Hematopoietic multipotent progenitor cell (in vitro differentiated cells): ENCODE results near the gene GRPEL1. TPM values are rescaled to one million over a fixed set of nuclear protein-coding genes. Genes with fewer than 3 reads are reported as not detected.

Source experiments
- DNase-seq, 3 donors: peaks; one replicate each; pipeline ENCODE4 v3.0.0-alpha.2; 2011 to 2015; ENCODE audit warnings: low read depth in 2 of 3, low spot score in 2 of 3
- total RNA-seq: library from RNA; depleted of rRNA; stranded (reverse); fragments of >200 nt; gene quantifications from one replicate; pipeline ENCODE4 v1.2.3, GENCODE V29; 2012

GRPEL1 gene
- total RNA-seq, 1 donor = 8.1 TPM

GRCh38 chr4:7046971-7047370 lies 20.9 kb downstream of the GRPEL1 start:
- DNase-seq = no peak

DNA sequence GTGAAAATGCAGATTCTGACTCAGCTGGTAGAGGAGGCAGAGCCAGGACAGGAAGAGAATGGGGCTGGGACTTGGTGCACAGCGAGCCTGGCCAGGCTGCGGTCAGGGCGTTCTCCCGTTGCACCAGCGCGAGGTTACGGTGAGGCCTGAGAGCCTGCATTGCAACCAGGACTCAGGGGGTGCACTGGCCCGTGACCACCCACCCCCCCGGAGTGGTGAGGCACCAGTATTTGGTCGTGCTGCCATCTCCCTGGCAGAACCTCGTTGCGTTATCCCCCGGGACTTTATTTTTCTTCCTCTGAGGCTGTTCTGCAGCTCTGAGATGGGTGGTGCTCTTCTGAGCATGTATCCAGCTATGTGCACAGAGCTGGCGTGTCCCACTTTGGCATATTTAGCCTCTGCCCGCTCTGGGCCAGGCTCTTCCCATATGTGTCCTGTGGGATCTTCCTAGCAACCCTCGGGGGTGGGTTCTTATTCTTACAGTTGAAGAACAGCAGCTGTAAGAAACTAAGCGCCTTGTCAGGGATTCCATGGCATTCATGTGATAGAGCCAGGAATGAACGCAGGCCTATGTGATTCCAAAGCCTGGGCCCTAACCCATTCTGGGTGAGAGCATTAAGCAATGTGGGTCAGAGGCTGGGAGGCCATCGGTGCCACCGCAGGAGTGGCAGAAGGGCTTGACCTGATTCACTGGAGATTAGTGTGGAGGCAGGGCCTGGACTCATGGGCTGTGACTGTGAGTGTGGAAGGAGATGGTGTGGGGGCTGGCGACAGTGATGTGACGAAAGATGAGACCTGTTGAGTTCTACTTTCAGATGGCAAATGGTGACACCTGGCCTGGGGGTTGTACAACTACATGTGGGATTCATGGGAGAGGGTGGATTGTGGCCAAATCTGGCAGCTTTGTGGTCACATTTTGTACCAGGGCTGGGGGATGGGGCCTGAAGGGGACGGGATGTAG lies 21.6 kb downstream of the GRPEL1 start:
- no peak for DNase-seq

GRCh38 chr4:7045553-7045952 lies 22.3 kb downstream of the GRPEL1 start:
- no peak for DNase-seq

GRCh38 chr4:7044137-7044930 lies 23.5 kb downstream of the GRPEL1 start:
- no peak for DNase-seq

GRCh38 chr4:7043284-7044136 lies 24.4 kb downstream of the GRPEL1 start, which contains the start of gene TADA2B:
Gene TADA2B, plus strand, starts transcription at chr4:7043372. Its CDS starts 208 bp downstream, at chr4:7043580.
- peak; percentile 30 to 40 (median 36) for DNase-seq

DNA sequence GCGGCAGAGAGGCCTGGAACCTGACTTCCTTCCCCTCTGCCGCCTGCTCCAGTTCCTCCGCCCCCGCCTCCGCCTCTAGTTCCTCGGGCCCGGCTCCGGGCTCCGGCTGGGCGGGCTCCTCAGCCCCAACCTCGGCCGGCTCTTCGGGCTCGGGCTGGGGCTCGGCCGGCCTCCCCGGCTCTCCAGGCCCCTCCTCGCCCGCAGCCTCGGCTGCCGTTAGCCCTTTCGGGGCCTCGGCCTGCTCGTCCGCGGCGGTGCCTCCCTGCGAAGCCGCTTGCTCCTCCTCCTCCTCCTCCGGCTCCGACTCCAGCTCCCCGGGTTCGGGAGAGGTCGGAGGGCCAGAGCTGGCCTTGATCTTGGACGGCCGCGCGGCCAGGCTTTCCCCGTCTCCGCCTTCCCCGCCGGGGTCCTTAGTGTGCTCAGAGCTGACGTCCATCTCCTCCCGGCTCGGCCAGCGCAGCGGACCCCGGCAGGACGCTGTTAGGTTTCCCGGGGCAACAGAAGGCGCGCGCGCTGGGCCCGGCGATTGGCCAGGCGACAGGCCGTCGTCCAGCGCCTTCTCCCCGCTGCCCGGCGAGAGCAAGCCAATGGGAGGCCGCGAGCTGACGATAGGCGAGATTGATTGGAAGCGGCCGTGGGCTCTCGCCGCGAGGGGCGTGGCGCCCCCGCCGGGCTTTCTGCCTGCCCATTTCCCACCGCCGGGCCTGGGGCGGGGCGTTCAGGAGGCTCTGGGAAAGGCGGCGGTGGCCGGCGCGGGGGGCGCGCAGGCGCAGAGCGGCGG lies 25.2 kb downstream of the GRPEL1 start:
- peak; percentile 88 to 94 (median 91) for DNase-seq

- peak in 1 of 3 donors; percentile 10 for DNase-seq
Measured at GRCh38 chr4:7041801-7042502, 25.9 kb downstream of the GRPEL1 start.

- no peak for DNase-seq
Measured at GRCh38 chr4:7041246-7041645, 26.6 kb downstream of the GRPEL1 start.

GRCh38 chr4:7040765-7041164 lies 27.1 kb downstream of the GRPEL1 start:
- DNase-seq = no peak

- no peak for DNase-seq
Measured at GRCh38 chr4:7037425-7037824, 30.4 kb downstream of the GRPEL1 start.

DNA sequence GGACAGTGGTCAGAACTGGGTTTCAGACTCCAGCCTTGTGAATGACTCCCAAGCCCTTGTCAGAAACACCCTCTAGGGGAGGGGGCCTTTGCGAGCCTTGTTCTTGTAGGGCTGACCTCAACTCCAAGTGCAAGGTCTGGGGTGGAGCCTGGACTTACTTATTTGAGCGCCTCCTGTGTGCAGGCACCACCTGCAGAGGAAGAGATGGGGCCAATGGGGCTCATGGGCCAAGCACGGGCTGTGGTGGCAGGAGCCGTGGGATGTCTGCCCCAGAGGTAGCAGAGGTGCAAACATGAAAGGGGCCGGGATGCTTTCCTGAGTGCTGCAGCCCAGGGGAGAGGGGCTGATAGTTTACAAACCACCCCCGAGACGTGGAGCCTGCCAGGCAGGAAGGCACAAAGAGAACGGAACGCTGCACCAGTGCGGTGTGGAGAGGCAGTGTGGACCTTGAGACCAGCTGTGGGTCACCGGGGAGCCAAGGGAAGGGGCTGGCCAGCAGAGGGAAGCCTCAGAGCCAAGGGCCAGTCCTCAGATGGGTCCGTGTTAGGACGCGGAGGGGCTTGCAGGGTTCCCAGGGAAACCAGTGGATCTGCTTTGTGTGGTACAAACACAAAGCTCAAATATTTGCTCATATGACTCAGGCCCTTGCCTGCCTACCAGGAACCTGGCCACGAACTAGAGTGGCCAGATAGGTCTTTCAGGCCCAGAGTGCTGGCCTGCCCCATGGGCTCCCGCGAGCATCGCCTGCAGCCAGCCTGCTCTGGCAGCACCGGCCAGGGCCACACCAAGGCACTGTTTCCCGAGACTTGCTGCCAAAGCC lies 33.4 kb downstream of the GRPEL1 start:
- no peak for DNase-seq

GRCh38 chr4:7032596-7032995 lies 35.3 kb downstream of the GRPEL1 start:
- no peak for DNase-seq

DNA sequence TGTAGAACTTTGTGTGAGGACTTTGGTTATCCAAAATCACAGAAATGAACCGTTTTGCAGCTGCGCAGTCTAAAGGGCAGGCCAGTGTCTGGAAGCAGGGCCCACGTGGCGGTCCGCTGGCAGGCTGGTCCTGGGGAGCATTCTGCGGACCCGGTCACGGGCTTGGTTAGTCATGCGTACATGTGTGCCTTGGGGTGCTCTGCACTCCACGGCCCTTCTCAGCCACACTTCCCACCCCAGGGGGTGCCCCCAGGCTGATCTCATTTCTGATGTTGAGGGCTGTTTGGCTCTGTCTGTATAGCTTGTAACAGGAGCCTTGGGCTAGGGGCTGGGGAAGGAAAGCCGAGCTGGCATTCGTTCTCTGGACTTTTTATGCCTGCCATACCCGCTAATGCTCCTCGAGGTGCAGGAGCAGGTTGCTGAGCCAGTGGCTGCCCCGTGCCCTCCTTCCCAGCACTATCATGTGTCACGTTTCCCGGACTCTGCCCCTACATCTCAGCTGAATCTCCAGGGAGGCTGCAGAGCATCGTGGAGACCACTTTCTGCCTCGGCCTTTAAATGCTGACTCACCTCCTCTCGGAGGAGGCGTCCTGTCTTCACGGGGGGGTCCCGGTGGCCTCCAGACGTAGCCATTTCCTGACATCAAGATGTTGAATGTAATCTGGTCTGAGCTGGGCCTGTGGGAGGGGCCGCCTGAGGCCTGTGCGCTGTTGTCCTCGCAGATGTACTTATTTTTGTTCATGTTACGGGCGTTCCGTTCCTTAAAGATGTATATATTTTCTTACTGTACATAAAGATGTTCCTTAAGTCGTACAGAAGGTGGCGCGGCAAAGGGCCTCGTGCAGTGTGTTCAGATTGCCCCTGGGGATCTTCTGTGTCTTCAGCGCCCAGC lies 36.1 kb downstream of the GRPEL1 start:
- peak in 2 of 3 donors; percentile 75 to 85 for DNase-seq

DNA sequence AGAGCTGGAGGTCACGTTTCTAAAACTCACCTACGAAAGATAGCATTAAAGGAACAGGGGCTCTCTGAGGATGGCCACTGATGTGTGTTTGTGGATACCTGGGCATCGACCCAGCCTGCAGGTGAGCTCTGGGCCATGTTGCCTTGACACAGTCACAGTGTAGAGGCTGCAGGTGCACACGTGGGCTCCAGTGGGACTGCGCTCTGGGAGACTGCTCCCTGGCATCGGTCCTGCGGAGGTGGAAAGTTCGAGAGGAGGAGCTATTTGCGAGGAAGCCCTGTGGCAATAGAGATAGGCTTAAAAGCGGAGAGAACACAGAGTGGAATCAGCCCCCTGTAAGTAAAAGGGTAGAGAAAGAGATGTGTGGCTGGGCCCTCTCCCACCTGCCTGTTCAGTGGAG lies 37.0 kb downstream of the GRPEL1 start:
- DNase-seq = no peak

DNA sequence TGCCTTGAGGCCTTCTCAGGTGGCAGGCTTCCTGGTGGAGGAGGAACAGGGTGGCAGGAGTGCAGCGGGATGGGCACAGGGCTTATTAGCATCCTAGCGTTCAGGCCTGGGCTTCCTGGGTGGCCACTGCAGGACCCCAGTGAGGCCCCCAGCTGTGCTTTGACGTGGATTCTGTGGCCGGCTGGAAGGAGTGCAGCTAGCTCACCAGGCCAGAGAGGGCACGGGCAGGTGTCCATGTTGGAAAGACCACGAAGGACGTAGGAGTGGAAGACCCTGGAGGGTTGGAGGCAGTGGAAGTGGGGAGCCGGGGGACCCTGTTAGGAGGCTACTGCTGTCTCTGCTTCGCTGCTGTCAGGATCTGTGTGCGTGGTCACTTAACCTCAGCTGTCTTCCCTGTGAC lies 37.9 kb downstream of the GRPEL1 start:
- DNase-seq = no peak

DNA sequence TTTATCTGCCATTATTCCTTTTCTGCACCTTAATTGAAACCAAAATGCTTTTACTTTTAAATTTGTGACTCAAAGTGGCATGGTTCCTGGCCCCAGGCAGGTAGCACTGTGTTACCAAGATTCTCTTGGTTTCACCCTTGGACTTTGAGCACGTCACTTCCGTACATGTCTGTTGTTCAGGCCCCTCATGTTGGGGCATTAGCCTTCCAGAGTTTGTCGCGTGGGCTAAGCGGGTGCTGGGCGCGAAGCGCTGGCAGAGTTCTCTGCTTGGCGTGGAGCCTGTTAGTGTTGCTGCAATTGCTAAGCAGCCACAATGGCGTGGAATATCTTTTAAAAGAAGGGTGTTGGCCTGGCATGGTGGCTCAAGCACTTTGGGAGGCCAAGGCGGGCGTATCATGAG lies 38.7 kb downstream of the GRPEL1 start:
- DNase-seq = no peak

DNA sequence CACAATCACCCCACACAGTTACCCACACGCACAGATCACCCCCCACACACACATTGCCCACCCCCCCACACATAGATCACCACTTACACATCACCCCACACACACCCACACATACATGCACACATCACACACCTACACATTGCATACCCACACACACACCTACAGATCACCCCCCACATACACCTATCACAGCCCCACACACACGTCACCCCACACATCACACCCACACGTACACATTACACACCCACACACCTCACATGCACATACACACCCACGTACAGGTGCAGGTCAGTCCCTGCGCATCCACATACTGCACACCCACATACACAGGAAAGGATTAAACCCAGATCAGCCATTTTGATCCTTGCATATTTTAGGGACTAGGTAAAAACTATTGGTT lies 40.0 kb downstream of the GRPEL1 start:
- DNase-seq = no peak
